GM23248 (cell line): ENCODE results near the gene ZGLP1. TPM values are rescaled to one million over a fixed set of nuclear protein-coding genes. Genes with fewer than 3 reads are reported as not detected.

ENCODE experiments used
- DNase-seq: peaks from one replicate; pipeline ENCODE4 v3.0.0-alpha.2; 2015
- H2AFZ ChIP-seq: fragments of 200-600 bp; sonication (generic); 2 replicates; pipeline ENCODE4 v1.6.1; 2016; ENCODE audit warnings: antibody characterized with exemption
- H3F3A ChIP-seq: fragments of 200-600 bp; sonication (generic); 2 replicates; pipeline ENCODE4 v1.6.1; 2016; ENCODE audit warnings: mild to moderate bottlenecking, antibody characterized with exemption, mixed run types; ENCODE audit not compliant: insufficient read depth
- H3K27ac ChIP-seq: fragments of 200-600 bp; sonication (generic); 2 replicates; pipeline ENCODE4 v1.5.1; 2016; ENCODE audit warnings: mild to moderate bottlenecking
- H3K27me3 ChIP-seq: fragments of 200-600 bp; sonication (generic); replicated peaks from 2 replicates; pipeline ENCODE4 v1.6.1; 2016; ENCODE audit warnings: mild to moderate bottlenecking; ENCODE audit not compliant: insufficient read depth
- H3K36me3 ChIP-seq: fragments of 200-600 bp; sonication (generic); 2 replicates; pipeline ENCODE4 v1.6.1; 2016; ENCODE audit warnings: low read depth, mild to moderate bottlenecking
- H3K4me1 ChIP-seq: fragments of 200-600 bp; sonication (generic); 2 replicates; pipeline ENCODE4 v1.6.1; 2016; ENCODE audit warnings: mild to moderate bottlenecking; ENCODE audit not compliant: insufficient read depth
- H3K4me2 ChIP-seq: fragments of 200-600 bp; sonication (generic); one replicate; pipeline ENCODE4 v1.6.1; 2016; ENCODE audit warnings: mild to moderate bottlenecking; ENCODE audit not compliant: unreplicated experiment
- H3K4me3 ChIP-seq: fragments of 200-600 bp; sonication (generic); 2 replicates; pipeline ENCODE4 v1.5.1; 2016; ENCODE audit warnings: mild to moderate bottlenecking
- H3K79me2 ChIP-seq: fragments of 200-600 bp; sonication (generic); 2 replicates; pipeline ENCODE4 v1.6.1; 2016; ENCODE audit warnings: mild to moderate bottlenecking; ENCODE audit not compliant: insufficient read depth
- H3K9ac ChIP-seq: fragments of 200-600 bp; sonication (generic); 2 replicates; pipeline ENCODE4 v1.6.1; 2016; ENCODE audit warnings: mild to moderate bottlenecking
- H3K9me2 ChIP-seq: fragments of 200-600 bp; sonication (generic); 2 replicates; pipeline ENCODE4 v1.6.1; 2016; ENCODE audit warnings: mixed run types, mild to moderate bottlenecking, moderate library complexity; ENCODE audit not compliant: insufficient read depth
- H3K9me3 ChIP-seq: fragments of 200-600 bp; sonication (generic); one replicate; pipeline ENCODE4 v1.6.1; 2017; ENCODE audit warnings: low read depth
- H4K20me1 ChIP-seq: fragments of 200-600 bp; sonication (generic); 2 replicates; pipeline ENCODE4 v1.6.0; 2016; ENCODE audit not compliant: insufficient read depth
- EZH2 ChIP-seq: fragments of 200-600 bp; sonication (generic); IDR thresholded peaks from 2 replicates; pipeline ENCODE4 v1.6.1; 2018; ENCODE audit warnings: antibody characterized with exemption, mild to moderate bottlenecking; ENCODE audit not compliant: insufficient read depth, poor library complexity, severe bottlenecking
- EZH2phosphoT487 ChIP-seq: fragments of 200-600 bp; sonication (generic); IDR thresholded peaks from 2 replicates; pipeline ENCODE4 v1.6.1; 2018; ENCODE audit warnings: antibody characterized with exemption, moderate library complexity, mild to moderate bottlenecking, low read depth; ENCODE audit not compliant: insufficient read depth
- WGBS, 2 experiments: methylation state at CpG; one replicate each; pipeline ENCODE4 v1.1.6; 2015 to 2017; ENCODE audit warnings: low lambda C conversion rate in 2 of 2, low coverage in 1 of 2; ENCODE audit errors: missing lambda C conversion rate in 2 of 2; 5-methylcytosine and 5-hydroxymethylcytosine counted together
- in situ Hi-C: fragments of 300-500 bp; cut with MboI; formaldehyde crosslinking; loops from 2 replicates; pipeline ENCODE4 v1.15.0; 2020
- polyA plus RNA-seq: library from polyadenylated mRNA; unstranded; fragments of >200 nt; fragmentation: Nextera tagmentation; extraction: Ambion mirVana; gene quantifications from 2 replicates; pipeline ENCODE4 v1.2.1, GENCODE V29; 2016
- total RNA-seq: library from RNA; depleted of rRNA; stranded (reverse); fragments of >200 nt; shearing (Covaris generic); gene quantifications from 2 replicates; pipeline ENCODE4 v1.2.3, GENCODE V29; 2014

Gene ZGLP1
- total and polyA plus RNA-seq, 2 experiments from 2014 or later: 1.8 to 2.5 TPM

DNA sequence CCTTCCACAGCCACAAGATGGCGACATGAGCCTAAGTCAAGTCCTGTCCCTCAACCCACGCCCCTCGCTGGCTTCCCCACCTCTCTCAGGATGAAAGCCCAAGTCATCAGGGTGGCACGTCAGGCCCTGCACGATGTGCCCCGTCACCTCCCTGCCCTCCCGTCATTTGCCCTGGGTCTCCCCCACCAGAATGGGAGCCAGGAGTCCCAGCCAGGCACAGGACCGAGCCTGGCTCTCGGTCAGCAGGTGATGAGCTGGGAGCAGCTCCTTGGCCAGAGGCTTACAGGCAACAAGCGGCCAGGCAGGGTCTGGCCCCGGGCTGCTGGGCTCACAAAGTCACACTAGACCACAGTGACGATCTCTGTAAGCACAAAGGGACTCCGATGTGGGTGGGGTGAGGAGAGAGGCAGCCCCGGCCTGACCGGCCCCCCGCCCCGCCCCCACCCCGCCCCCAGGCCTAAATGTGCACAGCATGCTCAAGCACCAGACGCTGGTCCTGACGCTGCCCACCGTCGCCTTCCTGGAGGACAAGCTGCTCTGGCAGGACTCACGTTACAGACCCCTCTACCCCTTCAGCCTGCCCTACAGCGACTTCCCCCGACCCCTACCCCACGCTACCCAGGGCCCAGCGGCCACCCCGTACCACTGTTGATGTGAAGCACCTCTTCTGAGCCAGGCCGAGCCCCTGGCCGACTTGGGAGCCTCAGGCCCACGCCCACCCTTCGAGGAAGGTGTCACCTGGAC is 50.3 kb downstream of the ZGLP1 start:
- peak; percentile 84 for DNase-seq
- 0 out of 2 replicates have a peak, but pooled peaks cover under 1% of the 10 kb centered on the region for H3K79me2 ChIP-seq
- H2AFZ ChIP-seq: no peak overlapping the region
- H3K9me3 ChIP-seq: no peaks in the 10 kb centered on the region
- no peaks in the 10 kb centered on the region for H3K9me2 ChIP-seq
- H3K36me3 ChIP-seq: no peaks in the 10 kb centered on the region; the same call in none of the 2 replicates
- TF ChIP-seq EZH2phosphoT487 (no peak), EZH2 (no peak)
- in situ Hi-C loops: no loop called here
- H4K20me1 ChIP-seq: no peaks in the 10 kb centered on the region
- no peak overlapping the region for H3K4me2 ChIP-seq
- 61 to 63% methylated on average over 20 to 32 of the region's 32 CpGs for WGBS, 2 experiments
- no peaks in the 10 kb centered on the region for H3K27me3 ChIP-seq
- no peaks in the 10 kb centered on the region for H3F3A ChIP-seq
- no peak overlapping the region for H3K27ac ChIP-seq
- no peaks in the 10 kb centered on the region for H3K4me1 ChIP-seq
- no peak overlapping the region for H3K4me3 ChIP-seq
- H3K9ac ChIP-seq: no peak overlapping the region

DNA sequence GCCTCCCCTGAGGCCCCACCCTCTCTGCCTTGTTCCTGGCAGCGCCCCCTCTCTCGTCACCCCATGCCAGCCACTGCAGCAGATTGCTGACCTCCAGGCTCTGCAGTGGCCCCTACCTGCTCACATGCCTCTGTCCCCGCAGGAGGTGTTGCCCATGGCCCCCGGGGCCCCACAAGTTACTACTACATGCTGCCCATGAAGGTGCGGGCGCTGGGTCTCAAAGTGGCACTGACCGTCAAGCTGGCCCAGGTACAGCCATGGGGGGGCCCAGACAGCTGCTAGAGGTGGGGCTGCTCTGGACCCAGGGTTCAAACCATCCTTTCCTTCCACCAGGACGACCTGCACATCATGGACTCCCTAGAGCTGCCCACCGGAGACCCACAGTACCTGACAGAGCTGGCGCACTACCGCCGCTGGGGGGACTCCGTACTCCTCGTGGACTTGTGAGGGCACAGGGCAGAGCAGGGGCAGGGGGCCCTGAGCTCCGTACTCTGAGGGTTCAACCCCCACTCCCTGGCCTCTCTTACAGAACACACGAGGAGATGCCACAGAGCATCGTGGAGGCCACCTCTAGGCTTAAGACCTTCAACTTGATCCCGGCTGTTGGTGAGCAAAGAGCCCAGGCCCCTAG is 51.4 kb downstream of the ZGLP1 start:
- no peaks in the 10 kb centered on the region for H3K27me3 ChIP-seq
- H3K27ac ChIP-seq: no peak overlapping the region
- no peaks in the 10 kb centered on the region for H3K9me3 ChIP-seq
- 93 to 96% methylated on average over 18 of the region's 18 CpGs for WGBS, 2 experiments
- H3K4me2 ChIP-seq: no peak overlapping the region
- H3K4me1 ChIP-seq: no peaks in the 10 kb centered on the region
- in situ Hi-C loops: no loop called here
- peaks cover 11% of the 10 kb centered on the region for H3K79me2 ChIP-seq
- no peaks in the 10 kb centered on the region for H4K20me1 ChIP-seq
- H3K9me2 ChIP-seq: no peaks in the 10 kb centered on the region
- no peak for DNase-seq
- no peaks in the 10 kb centered on the region for H3F3A ChIP-seq
- TF ChIP-seq EZH2phosphoT487 (no peak), EZH2 (no peak)
- H3K9ac ChIP-seq: no peak overlapping the region
- no peaks in the 10 kb centered on the region; the same call in none of the 2 replicates for H3K36me3 ChIP-seq
- no peak overlapping the region for H3K4me3 ChIP-seq
- H2AFZ ChIP-seq: no peak overlapping the region

DNA sequence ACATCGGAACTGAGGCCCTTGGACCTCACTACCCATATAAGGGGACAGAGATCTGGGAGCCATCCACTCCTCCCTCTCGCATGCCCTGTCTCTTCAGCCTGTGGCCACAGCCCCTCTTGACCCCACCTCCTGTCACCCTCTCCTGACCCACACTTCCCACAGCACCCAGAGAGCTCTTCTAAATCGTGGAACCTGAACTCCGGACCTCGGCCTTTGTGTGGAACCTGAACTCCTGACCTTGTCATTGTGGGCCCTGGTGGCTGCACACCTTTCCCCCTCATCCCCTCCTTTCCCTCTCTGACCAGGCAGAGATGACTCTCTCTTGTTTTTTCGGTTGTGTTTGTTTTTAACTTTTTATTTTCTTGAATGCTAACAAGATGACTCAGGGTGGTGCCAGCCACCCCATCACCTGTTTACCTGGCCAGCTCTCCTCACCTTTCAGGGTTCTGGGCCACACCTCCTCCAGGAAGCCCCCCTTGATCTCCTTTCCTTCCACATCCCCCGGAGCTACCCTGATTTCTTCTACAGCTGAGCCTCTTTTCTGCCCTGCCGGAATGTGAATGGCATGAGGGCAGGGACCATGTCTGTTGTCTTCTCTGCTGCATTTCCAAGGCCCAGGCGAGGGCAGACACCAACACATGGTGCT is 52.5 kb downstream of the ZGLP1 start:
- TF ChIP-seq EZH2: no peak
- no peak for TF ChIP-seq EZH2phosphoT487
- no peaks in the 10 kb centered on the region for H3K27me3 ChIP-seq
- peaks cover 22% of the 10 kb centered on the region for H3K79me2 ChIP-seq
- in situ Hi-C loops: no loop called here
- H3K9me3 ChIP-seq: no peaks in the 10 kb centered on the region
- no peaks in the 10 kb centered on the region for H3F3A ChIP-seq
- H3K9ac ChIP-seq: no peak overlapping the region
- no peak overlapping the region for H3K27ac ChIP-seq
- H3K36me3 ChIP-seq: no peaks in the 10 kb centered on the region; the same call in none of the 2 replicates
- 71 to 72% methylated on average over 9 of the region's 9 CpGs for WGBS, 2 experiments
- H2AFZ ChIP-seq: no peak overlapping the region
- H4K20me1 ChIP-seq: no peaks in the 10 kb centered on the region
- no peak overlapping the region for H3K4me2 ChIP-seq
- peaks cover 5% of the 10 kb centered on the region; the same call in 1 of the 2 replicates for H3K4me1 ChIP-seq
- no peaks in the 10 kb centered on the region for H3K9me2 ChIP-seq
- DNase-seq: no peak
- no peak overlapping the region for H3K4me3 ChIP-seq

DNA sequence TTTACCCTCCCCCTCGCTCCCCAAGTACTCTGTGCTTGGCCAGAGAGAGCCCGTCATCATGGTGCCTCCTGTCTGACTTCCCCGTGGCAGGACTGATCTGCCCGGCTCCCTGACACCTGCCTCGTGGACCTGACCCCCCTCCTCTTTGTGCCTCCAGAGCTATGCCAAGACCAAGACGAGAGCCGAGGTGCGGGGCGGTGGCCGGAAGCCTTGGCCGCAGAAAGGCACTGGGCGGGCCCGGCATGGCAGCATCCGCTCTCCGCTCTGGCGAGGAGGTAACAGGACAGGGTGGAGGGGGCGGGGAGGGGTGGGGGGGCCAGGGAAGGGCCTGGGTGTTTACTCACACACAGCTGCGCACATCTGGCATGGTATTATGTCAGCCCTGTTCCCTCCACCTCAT is 53.1 kb downstream of the ZGLP1 start:
- in situ Hi-C loops: no loop called here
- Histone ChIP-seq H3K79me2 (peaks cover 22% of the 10 kb centered on the region), H3K36me3 (no peaks in the 10 kb centered on the region; the same call in none of the 2 replicates), H3K9me3 (no peaks in the 10 kb centered on the region), H3K4me2 (no peak overlapping the region), H3F3A (no peaks in the 10 kb centered on the region), H3K27me3 (no peaks in the 10 kb centered on the region), H3K9me2 (no peaks in the 10 kb centered on the region), H3K4me1 (peaks cover 5% of the 10 kb centered on the region; the same call in 1 of the 2 replicates), H3K27ac (no peak overlapping the region), H3K9ac (no peak overlapping the region), H2AFZ (no peak overlapping the region), H3K4me3 (no peak overlapping the region), H4K20me1 (no peaks in the 10 kb centered on the region)
- WGBS, 2 experiments: 86 to 92% methylated on average over 10 to 18 of the region's 18 CpGs
- TF ChIP-seq EZH2: no peak
- no peak for TF ChIP-seq EZH2phosphoT487
- no peak for DNase-seq
